PC-3 (cell line): ENCODE measurements around the gene BAZ2B. TPM values are rescaled to one million over a fixed set of nuclear protein-coding genes. Genes with fewer than 3 reads are reported as not detected.

Source experiments
- ATAC-seq: fragments of 200-7000 bp; cut with Tn5 transposase; 2 replicates; pipeline ENCODE4 v1.9.1; 2020; ENCODE audit warnings: mild to moderate bottlenecking, moderate library complexity
- BruUV-seq: library from RNA; stranded (reverse); fragments of 400-500 nt; replicated peaks from 2 replicates; lab custom pipeline; 2021; lab: Mats Ljungman, UMichigan
- CTCF ChIA-PET: fragments of 300-600 bp; sonication (Branson Sonifier 250); formaldehyde crosslinking; loops from one replicate; lab custom pipeline; 2022; ENCODE audit warnings: antibody characterized with exemption; lab: Charles Lee
- POLR2A ChIA-PET: fragments of 300-600 bp; sonication (Branson Sonifier 250); formaldehyde crosslinking; loops from one replicate; lab custom pipeline; 2022; ENCODE audit warnings: antibody characterized with exemption; ENCODE audit not compliant: unreplicated experiment; lab: Charles Lee
- DNase-seq: peaks from one replicate; pipeline ENCODE4 v3.0.0-alpha.2; 2015
- H2AFZ ChIP-seq: fragments of 300-600 bp; sonication (generic); 2 replicates; pipeline ENCODE4 v1.6.0; 2016; ENCODE audit warnings: antibody characterized with exemption, low read length
- H3F3A ChIP-seq: fragments of 300-600 bp; sonication (generic); one replicate; pipeline ENCODE4 v1.6.0; 2017; ENCODE audit warnings: antibody characterized with exemption, low read length, control low read depth, mild to moderate bottlenecking; ENCODE audit not compliant: unreplicated experiment
- H3K27ac ChIP-seq: fragments of 300-600 bp; sonication (generic); 2 replicates; pipeline ENCODE4 v1.5.1; 2016; ENCODE audit warnings: mild to moderate bottlenecking, low read length
- H3K27me3 ChIP-seq: fragments of 300-600 bp; sonication (generic); 2 replicates; pipeline ENCODE4 v1.6.1; 2016; ENCODE audit warnings: low read length, mixed read lengths
- H3K36me3 ChIP-seq: fragments of 300-600 bp; sonication (generic); 2 replicates; pipeline ENCODE4 v1.6.1; 2016; ENCODE audit warnings: low read depth, mixed run types, low read length, mixed read lengths
- H3K4me1 ChIP-seq: fragments of 300-600 bp; sonication (generic); 2 replicates; pipeline ENCODE4 v1.5.1; 2016; ENCODE audit warnings: low read length; ENCODE audit not compliant: insufficient read depth
- H3K4me2 ChIP-seq: fragments of 300-600 bp; sonication (generic); 2 replicates; pipeline ENCODE4 v1.6.0; 2016; ENCODE audit warnings: low read length
- H3K4me3 ChIP-seq: fragments of 300-600 bp; sonication (generic); 2 replicates; pipeline ENCODE4 v1.5.1; 2016; ENCODE audit warnings: mild to moderate bottlenecking, low read length, mixed read lengths
- H3K79me2 ChIP-seq: fragments of 300-600 bp; sonication (generic); 2 replicates; pipeline ENCODE4 v1.6.1; 2017; ENCODE audit warnings: low read length, mixed read lengths
- H3K9ac ChIP-seq: fragments of 300-600 bp; sonication (generic); 2 replicates; pipeline ENCODE4 v1.6.0; 2016; ENCODE audit warnings: mild to moderate bottlenecking, low read length
- H3K9me2 ChIP-seq: fragments of 300-600 bp; sonication (generic); replicated peaks from 2 replicates; pipeline ENCODE4 v1.6.1; 2016; ENCODE audit warnings: mixed run types, low read length, mixed read lengths
- H3K9me3 ChIP-seq: fragments of 300-600 bp; sonication (generic); 2 replicates; pipeline ENCODE4 v1.6.1; 2016; ENCODE audit warnings: low read length, mixed read lengths
- H4K20me1 ChIP-seq: fragments of 300-600 bp; sonication (generic); 2 replicates; pipeline ENCODE4 v1.6.1; 2016; ENCODE audit warnings: low read length, mixed read lengths
- CTCF ChIP-seq: fragments of 300-600 bp; sonication (generic); conservative IDR thresholded peaks from 2 replicates; pipeline ENCODE4 v1.5.1; 2017; ENCODE audit warnings: antibody characterized with exemption, low read depth, mild to moderate bottlenecking, low read length
- EZH2 ChIP-seq: fragments of 300-600 bp; sonication (generic); IDR thresholded peaks from one replicate; pipeline ENCODE4 v1.6.1; 2017; ENCODE audit warnings: antibody characterized with exemption, mild to moderate bottlenecking, low read length; ENCODE audit not compliant: unreplicated experiment
- EZH2phosphoT487 ChIP-seq: fragments of 300-600 bp; sonication (generic); IDR thresholded peaks from 2 replicates; pipeline ENCODE4 v1.6.1; 2018; ENCODE audit warnings: mild to moderate bottlenecking, antibody characterized with exemption, low read length, borderline replicate concordance
- intact Hi-C: fragments of 100-400 bp; cut with micrococcal nuclease; formaldehyde crosslinking; loops from 2 replicates; pipeline ENCODE4 v1.9.0; 2023
- total RNA-seq: library from RNA; depleted of rRNA; stranded (reverse); fragments of >200 nt; gene quantifications from 2 replicates; pipeline ENCODE4 v1.2.3, GENCODE V29; 2014

Gene BAZ2B
- total RNA-seq, 1 experiment from 2014 or later = 19.6 TPM

- H3K9me2 ChIP-seq = no peaks in the 10 kb centered on the region
- H3K4me2 ChIP-seq = no peak overlapping the region
- no peaks in the 10 kb centered on the region for H4K20me1 ChIP-seq
- no peaks in the 10 kb centered on the region for H3K27me3 ChIP-seq
- intact Hi-C loops = no loop called here
- no peaks in the 10 kb centered on the region for H3K9me3 ChIP-seq
- H3K9ac ChIP-seq = no peak overlapping the region
- ChIA-PET CTCF (no interaction called here), POLR2A (no interaction called here)
- no peak overlapping the region for H2AFZ ChIP-seq
- H3K27ac ChIP-seq = no peak overlapping the region
- no TSS peak for BruUV-seq
- H3K36me3 ChIP-seq = no peaks in the 10 kb centered on the region
- 0 out of 2 replicates have a peak, but pooled peaks cover 6% of the 10 kb centered on the region for H3K4me1 ChIP-seq
- no peaks in the 10 kb centered on the region for H3F3A ChIP-seq
- TF ChIP-seq EZH2 = no peak
- no peak for TF ChIP-seq CTCF
- TF ChIP-seq EZH2phosphoT487 = no peak
- DNase-seq (no peak), ATAC-seq (no peak)
- H3K79me2 ChIP-seq = no peaks in the 10 kb centered on the region
- H3K4me3 ChIP-seq = no peak overlapping the region
Measured at GRCh38 chr2:159292157-159292556, 324.2 kb downstream of the BAZ2B start.

- Histone ChIP-seq H3K4me1 (peaks cover 14% of the 10 kb centered on the region; the same call in 1 of the 2 replicates), H3K9me2 (no peaks in the 10 kb centered on the region), H4K20me1 (no peaks in the 10 kb centered on the region), H3K36me3 (no peaks in the 10 kb centered on the region), H3K9me3 (no peaks in the 10 kb centered on the region), H3K4me3 (no peak overlapping the region), H3K4me2 (no peak overlapping the region), H3K9ac (no peak overlapping the region), H2AFZ (no peak overlapping the region), H3K79me2 (peaks cover 9% of the 10 kb centered on the region), H3K27me3 (no peaks in the 10 kb centered on the region), H3F3A (no peaks in the 10 kb centered on the region), H3K27ac (no peak overlapping the region)
- BruUV-seq = no TSS peak
- intact Hi-C loops = no loop called here
- ChIA-PET POLR2A (no interaction called here), CTCF (no interaction called here)
- DNase-seq = peak; percentile 61
- no peak for ATAC-seq
- no peak for TF ChIP-seq EZH2phosphoT487
- TF ChIP-seq CTCF = no peak
- no peak for TF ChIP-seq EZH2
Measured at GRCh38 chr2:159290289-159290907, 325.9 kb downstream of the BAZ2B start.

GRCh38 chr2:159287733-159288132, 328.6 kb downstream of the BAZ2B start:
- Histone ChIP-seq H4K20me1 (no peaks in the 10 kb centered on the region), H3K9me2 (no peaks in the 10 kb centered on the region), H3K4me2 (no peak overlapping the region), H3K4me3 (no peak overlapping the region), H3K4me1 (peaks cover 17% of the 10 kb centered on the region; the same call in 1 of the 2 replicates), H3K27ac (no peak overlapping the region), H3K27me3 (no peaks in the 10 kb centered on the region), H3F3A (no peaks in the 10 kb centered on the region), H2AFZ (no peak overlapping the region), H3K9ac (no peak overlapping the region), H3K79me2 (peaks cover 24% of the 10 kb centered on the region), H3K36me3 (no peaks in the 10 kb centered on the region), H3K9me3 (no peaks in the 10 kb centered on the region)
- intact Hi-C loops = loop anchor here (5.0 kb wide), 1 partner anchor 330 kb away; the partner anchor contains the start of gene BAZ2B
- TF ChIP-seq CTCF = no peak
- no peak for TF ChIP-seq EZH2phosphoT487
- TF ChIP-seq EZH2 = no peak
- ChIA-PET CTCF (no interaction called here), POLR2A (no interaction called here)
- ATAC-seq (no peak), DNase-seq (no peak)
- BruUV-seq = no TSS peak
